ENCODE measurements around the gene USH2A.

Gene USH2A

DNA sequence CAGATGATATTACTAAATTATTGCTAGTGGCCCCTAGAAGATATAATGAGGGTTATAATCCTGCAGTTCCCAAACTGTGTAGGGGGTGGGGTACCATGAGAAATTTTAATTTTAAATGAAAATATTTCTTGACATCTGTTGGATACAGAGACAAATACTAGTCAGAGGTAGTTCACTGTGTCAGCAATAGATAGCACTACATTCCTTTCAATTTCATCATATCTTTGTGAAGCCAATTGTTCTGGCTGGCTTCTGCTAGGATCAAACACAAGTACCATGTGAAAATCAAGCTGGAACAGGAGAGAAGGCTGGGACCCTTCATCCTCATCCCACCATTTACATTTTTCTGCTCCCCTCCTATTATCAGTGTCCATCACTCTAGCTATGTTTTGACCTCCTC, 208.1 kb downstream of the USH2A start:
- no peak for DNase-seq (ENCODE audit: low spot score)
- Histone ChIP-seq H3K27ac (no peak overlapping the region), H3K4me3 (no peak overlapping the region)
- TF ChIP-seq, protein P1, sequence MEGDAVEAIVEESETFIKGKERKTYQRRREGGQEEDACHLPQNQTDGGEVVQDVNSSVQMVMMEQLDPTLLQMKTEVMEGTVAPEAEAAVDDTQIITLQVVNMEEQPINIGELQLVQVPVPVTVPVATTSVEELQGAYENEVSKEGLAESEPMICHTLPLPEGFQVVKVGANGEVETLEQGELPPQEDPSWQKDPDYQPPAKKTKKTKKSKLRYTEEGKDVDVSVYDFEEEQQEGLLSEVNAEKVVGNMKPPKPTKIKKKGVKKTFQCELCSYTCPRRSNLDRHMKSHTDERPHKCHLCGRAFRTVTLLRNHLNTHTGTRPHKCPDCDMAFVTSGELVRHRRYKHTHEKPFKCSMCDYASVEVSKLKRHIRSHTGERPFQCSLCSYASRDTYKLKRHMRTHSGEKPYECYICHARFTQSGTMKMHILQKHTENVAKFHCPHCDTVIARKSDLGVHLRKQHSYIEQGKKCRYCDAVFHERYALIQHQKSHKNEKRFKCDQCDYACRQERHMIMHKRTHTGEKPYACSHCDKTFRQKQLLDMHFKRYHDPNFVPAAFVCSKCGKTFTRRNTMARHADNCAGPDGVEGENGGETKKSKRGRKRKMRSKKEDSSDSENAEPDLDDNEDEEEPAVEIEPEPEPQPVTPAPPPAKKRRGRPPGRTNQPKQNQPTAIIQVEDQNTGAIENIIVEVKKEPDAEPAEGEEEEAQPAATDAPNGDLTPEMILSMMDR (IDR thresholded peaks at IDR 0.05): no peak

DNA sequence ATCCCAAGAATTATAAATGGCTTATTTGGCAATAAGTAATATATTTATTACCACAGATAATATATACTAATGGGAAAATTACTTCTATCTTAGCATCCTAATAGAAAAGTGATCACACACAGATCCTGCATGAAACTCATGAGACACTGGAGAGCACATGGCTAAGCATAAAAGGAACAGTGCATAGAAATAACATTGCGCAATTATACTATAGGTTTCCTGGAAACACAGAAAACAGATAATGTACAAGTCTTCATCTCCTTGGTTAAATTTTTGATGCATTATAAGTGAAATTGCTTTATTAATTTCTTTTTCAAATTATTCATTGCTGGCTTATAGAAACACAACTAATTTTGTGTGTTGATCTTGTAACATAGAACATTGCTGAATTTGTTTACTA, 210.4 kb downstream of the USH2A start:
- DNase-seq (ENCODE audit: low spot score): no peak
- TF ChIP-seq, protein P1 (IDR thresholded peaks at IDR 0.05): no peak
- Histone ChIP-seq H3K27ac (no peak overlapping the region), H3K4me3 (no peak overlapping the region)

DNA sequence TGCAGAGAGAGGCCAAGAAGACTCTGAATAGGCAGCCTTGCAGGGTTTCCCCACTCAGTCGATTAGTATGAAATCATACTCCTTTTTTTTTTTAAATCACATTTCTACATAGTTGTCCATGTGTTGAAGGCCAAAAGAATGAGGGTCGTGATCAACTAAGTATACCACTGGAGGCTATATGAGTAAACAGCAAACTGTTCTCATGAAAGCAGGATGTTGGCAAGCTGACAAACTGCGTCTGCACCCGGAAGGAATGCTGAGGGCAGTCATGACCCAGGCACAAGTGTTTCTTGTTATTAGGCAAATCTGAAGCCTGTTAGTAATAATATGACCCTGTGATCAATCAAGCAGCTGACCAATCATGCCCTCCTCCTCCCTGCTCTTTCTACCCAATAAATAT, 213.2 kb downstream of the USH2A start:
- TF ChIP-seq, protein P1 (IDR thresholded peaks at IDR 0.05): no peak
- Histone ChIP-seq H3K27ac (no peak overlapping the region), H3K4me3 (no peak overlapping the region)
- no peak for DNase-seq (ENCODE audit: low spot score)

DNA sequence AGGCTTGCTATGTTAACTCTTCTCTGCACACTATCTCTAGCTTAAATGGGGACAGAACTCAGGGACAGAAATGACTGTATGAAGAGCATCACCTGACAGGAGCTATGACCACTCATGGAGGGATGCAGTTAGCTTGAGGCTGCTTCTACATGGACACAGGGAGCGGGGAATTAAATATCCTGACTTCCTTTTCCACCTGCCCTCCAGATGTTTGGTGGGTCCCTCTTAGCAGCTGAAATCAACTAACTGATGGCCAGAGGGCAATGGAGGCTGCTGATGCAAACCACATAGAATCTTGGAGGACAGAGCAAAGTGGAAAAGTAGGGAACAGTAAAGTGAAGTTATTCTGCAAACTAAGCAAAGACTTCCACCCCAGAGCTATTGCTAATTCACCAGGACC, 214.1 kb downstream of the USH2A start:
- Histone ChIP-seq H3K27ac (no peak overlapping the region), H3K4me3 (no peak overlapping the region)
- no peak for DNase-seq (ENCODE audit: low spot score)
- TF ChIP-seq, protein P1 (IDR thresholded peaks at IDR 0.05): no peak

DNA sequence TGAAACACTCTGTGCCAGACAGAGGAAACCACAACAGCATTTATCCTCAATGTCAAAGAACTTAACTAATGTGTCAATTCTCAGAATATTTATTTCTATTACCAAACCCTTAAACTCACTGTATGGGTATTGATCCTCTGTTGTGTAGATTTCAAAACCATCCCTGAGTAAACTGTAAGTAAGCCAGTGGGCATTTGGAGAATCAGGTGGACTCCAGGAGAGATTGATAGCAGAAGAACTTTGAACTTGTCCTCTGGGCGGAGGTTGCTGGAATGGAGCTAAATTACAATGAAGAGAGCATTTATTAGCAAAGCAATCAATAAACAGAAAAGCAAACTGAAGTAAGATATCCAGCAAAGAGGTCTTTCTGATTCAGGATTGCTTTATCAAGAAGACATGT, 216.1 kb downstream of the USH2A start:
- no peak overlapping the region for H3K27ac ChIP-seq
- no peak for DNase-seq (ENCODE audit: low spot score)
- no peak overlapping the region for H3K4me3 ChIP-seq
- TF ChIP-seq, protein P1 (IDR thresholded peaks at IDR 0.05): no peak

DNA sequence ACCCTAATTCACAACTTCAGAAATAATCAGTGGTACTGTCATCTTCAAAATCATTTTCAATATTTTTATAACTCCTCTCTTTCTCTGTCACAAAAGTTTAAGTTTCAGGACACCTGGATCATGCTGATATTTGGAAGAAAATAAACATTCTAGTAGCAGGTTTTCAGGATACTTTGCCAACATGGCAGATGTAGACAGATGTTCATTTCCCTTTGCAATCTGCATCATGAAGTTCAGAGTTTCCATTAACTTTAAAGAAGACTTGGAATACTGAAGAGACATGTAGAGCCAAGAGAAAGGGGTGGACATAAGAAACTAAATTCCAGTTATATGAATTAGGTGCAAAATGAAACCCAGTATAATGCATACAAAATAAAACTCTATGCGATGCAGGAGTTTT, 218.1 kb downstream of the USH2A start:
- no peak for DNase-seq (ENCODE audit: low spot score)
- H3K4me3 ChIP-seq: no peak overlapping the region
- no peak overlapping the region for H3K27ac ChIP-seq
- TF ChIP-seq, protein P1 (IDR thresholded peaks at IDR 0.05): no peak

DNA sequence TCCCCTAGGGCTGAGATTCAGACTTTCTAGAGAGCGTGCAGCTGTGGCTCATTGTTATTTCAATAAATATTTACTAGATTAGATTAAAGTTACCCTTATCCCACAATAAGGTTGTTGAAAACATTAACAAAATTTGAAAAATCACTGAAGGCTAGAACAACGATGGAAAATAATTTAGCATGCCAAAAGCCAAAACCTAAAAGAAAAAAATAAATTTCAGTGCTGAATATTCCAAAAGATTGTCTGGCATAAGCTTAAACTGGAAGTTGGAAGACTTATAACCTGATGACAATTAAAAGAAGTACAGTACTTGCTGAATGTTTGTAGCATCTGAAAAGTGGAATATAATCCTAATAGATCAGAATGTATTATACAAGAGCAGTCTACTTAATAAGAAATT, 221.3 kb downstream of the USH2A start:
- TF ChIP-seq, protein P1 (IDR thresholded peaks at IDR 0.05): no peak
- DNase-seq (ENCODE audit: low spot score): no peak
- H3K4me3 ChIP-seq: no peak overlapping the region
- no peak overlapping the region for H3K27ac ChIP-seq

Data from coronary artery (tissue), 2 donors.